ENCODE results near the gene ENPP6.

DNA sequence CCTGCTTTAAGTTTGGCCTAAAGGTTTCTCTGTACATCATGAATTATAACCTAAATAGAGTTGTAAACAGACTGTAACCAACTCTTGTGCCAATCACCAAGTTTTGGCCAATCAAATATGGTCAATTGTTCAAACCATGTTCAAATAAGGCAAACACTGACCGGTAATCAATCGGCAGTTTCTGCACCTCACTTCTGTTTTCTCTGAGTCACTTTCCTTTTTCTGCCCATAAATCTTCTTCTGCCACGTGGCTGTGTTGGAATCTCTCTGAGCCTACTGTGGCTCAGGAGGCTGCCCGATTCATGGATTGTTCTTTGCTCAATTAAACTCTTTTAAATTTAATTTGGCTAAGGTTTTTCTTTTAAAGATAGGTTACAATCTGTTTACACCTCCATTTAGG is 16.5 kb upstream of the ENPP6 start:
- TF ChIP-seq CTCF (conservative IDR thresholded peaks at IDR 0.05; ENCODE audit: low read length) (no peak), EZH2phosphoT487 (IDR thresholded peaks at IDR 0.05; ENCODE audit: borderline replicate concordance) (no peak)
